IMR-90 (cell line): Measurements from ENCODE around the gene OTUD6A.

ENCODE experiments used
- BHLHE40 ChIP-seq: fragments of 150-350 bp; IDR thresholded peaks from 2 replicates; pipeline ENCODE4 v1.6.1; 2016; ENCODE audit warnings: mild to moderate bottlenecking, low read depth, low read length
- CEBPB ChIP-seq: IDR thresholded peaks from 2 replicates; pipeline ENCODE4 v1.6.1; 2012; ENCODE audit warnings: low read depth, low read length, improper control_type of control experiment
- MAFK ChIP-seq: IDR thresholded peaks from 2 replicates; pipeline ENCODE4 v1.6.1; 2012; ENCODE audit warnings: low read depth, low read length, improper control_type of control experiment
- MAZ ChIP-seq: IDR thresholded peaks from 2 replicates; pipeline ENCODE4 v1.6.1; 2012; ENCODE audit warnings: low read depth, mild to moderate bottlenecking, low read length, improper control_type of control experiment, moderate library complexity, borderline replicate concordance
- MXI1 ChIP-seq: IDR thresholded peaks from 2 replicates; pipeline ENCODE4 v1.6.1; 2012; ENCODE audit warnings: low read depth, mild to moderate bottlenecking, low read length, moderate library complexity, borderline replicate concordance
- NFE2L2 ChIP-seq: fragments of 150-350 bp; IDR thresholded peaks from 2 replicates; pipeline ENCODE4 v1.6.1; 2016; ENCODE audit warnings: low read depth, mild to moderate bottlenecking, low read length
- POLR2A ChIP-seq: IDR thresholded peaks from 2 replicates; pipeline ENCODE4 v1.6.1; 2012; ENCODE audit warnings: mild to moderate bottlenecking, low read depth, low read length
- RAD21 ChIP-seq: IDR thresholded peaks from 2 replicates; pipeline ENCODE4 v1.6.1; 2012; ENCODE audit warnings: low read length, improper control_type of control experiment
- RCOR1 ChIP-seq: IDR thresholded peaks from 2 replicates; pipeline ENCODE4 v1.6.1; 2012; ENCODE audit warnings: mild to moderate bottlenecking, low read length, improper control_type of control experiment; ENCODE audit not compliant: insufficient replicate concordance
- SMC3 ChIP-seq: fragments of 150-350 bp; IDR thresholded peaks from 2 replicates; pipeline ENCODE4 v1.6.1; 2016; ENCODE audit warnings: low read depth, mild to moderate bottlenecking, antibody characterized with exemption, low read length, moderate library complexity
- USF2 ChIP-seq: fragments of 150-350 bp; IDR thresholded peaks from 2 replicates; pipeline ENCODE4 v1.6.1; 2017; ENCODE audit warnings: mild to moderate bottlenecking, antibody characterized with exemption, low read length, low read depth
- TF ChIP-seq, protein P1 (sequence below): conservative IDR thresholded peaks from 2 replicates; pipeline ENCODE4 v1.5.1; 2012; ENCODE audit warnings: mild to moderate bottlenecking, low read depth, low read length, improper control_type of control experiment

GRCh38 chrX:70029863-70030262 lies 32.4 kb upstream of the OTUD6A start:
- no peak for TF ChIP-seq POLR2A
- TF ChIP-seq, protein P1, sequence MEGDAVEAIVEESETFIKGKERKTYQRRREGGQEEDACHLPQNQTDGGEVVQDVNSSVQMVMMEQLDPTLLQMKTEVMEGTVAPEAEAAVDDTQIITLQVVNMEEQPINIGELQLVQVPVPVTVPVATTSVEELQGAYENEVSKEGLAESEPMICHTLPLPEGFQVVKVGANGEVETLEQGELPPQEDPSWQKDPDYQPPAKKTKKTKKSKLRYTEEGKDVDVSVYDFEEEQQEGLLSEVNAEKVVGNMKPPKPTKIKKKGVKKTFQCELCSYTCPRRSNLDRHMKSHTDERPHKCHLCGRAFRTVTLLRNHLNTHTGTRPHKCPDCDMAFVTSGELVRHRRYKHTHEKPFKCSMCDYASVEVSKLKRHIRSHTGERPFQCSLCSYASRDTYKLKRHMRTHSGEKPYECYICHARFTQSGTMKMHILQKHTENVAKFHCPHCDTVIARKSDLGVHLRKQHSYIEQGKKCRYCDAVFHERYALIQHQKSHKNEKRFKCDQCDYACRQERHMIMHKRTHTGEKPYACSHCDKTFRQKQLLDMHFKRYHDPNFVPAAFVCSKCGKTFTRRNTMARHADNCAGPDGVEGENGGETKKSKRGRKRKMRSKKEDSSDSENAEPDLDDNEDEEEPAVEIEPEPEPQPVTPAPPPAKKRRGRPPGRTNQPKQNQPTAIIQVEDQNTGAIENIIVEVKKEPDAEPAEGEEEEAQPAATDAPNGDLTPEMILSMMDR, result no peak
- TF ChIP-seq MAFK, result no peak
- no peak for TF ChIP-seq MXI1
- TF ChIP-seq SMC3, result no peak
- no peak for TF ChIP-seq RCOR1
- no peak for TF ChIP-seq MAZ
- no peak for TF ChIP-seq USF2
- TF ChIP-seq BHLHE40, result no peak
- TF ChIP-seq CEBPB, result no peak
- no peak for TF ChIP-seq RAD21
- no peak for TF ChIP-seq NFE2L2
